IPS-15b (cell line): ENCODE results near the gene GREB1L.
"Not testable (repeated sequence)": the region's sequence is repeated elsewhere in the genome, so short reads cannot be mapped to it uniquely, and the experiment has no call there.

ENCODE experiments used
- H3K27me3 ChIP-seq: one replicate; pipeline ENCODE4 v1.6.1; 2013; ENCODE audit warnings: low read length; ENCODE audit not compliant: control insufficient read depth, insufficient read depth
- H3K36me3 ChIP-seq: one replicate; pipeline ENCODE4 v1.6.1; 2013; ENCODE audit warnings: low read length; ENCODE audit not compliant: control insufficient read depth, insufficient read depth
- H3K4me1 ChIP-seq: one replicate; pipeline ENCODE4 v1.6.1; 2013; ENCODE audit warnings: mild to moderate bottlenecking, low read length; ENCODE audit not compliant: control insufficient read depth, insufficient read depth
- H3K4me3 ChIP-seq: one replicate; pipeline ENCODE4 v1.5.1; 2013; ENCODE audit warnings: low read depth, low read length
- H3K9ac ChIP-seq: one replicate; pipeline ENCODE4 v1.6.1; 2013; ENCODE audit warnings: low read depth, mild to moderate bottlenecking, low read length
- H3K9me3 ChIP-seq: one replicate; pipeline ENCODE4 v1.6.1; 2013; ENCODE audit warnings: mild to moderate bottlenecking, low read length; ENCODE audit not compliant: control insufficient read depth, insufficient read depth

The GREB1L gene

DNA sequence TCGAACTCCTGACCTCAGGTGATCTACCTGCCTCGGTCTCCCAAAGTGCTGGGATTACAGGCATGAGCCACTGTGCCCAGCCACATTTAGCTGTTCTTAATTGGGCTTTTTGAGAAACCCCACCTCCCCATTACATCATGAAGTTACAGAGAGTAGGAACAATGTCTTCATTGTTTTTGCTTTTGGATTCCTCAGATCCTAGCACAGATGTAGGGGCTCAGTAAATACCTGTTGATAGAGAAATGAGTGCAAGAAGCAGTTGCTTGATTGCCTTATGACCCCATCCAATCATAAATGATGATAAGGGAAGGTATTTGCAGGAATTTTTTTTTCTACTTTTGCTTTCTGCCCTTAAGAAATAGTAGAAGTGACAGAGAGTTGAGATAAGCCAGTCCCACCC lies 25.4 kb downstream of the GREB1L start:
- Histone ChIP-seq H3K9me3 (no peaks in the 10 kb centered on the region), H3K9ac (no peak overlapping the region), H3K27me3 (no peaks in the 10 kb centered on the region), H3K36me3 (no peaks in the 10 kb centered on the region), H3K4me1 (peaks cover 26% of the 10 kb centered on the region), H3K4me3 (no peak overlapping the region)

DNA sequence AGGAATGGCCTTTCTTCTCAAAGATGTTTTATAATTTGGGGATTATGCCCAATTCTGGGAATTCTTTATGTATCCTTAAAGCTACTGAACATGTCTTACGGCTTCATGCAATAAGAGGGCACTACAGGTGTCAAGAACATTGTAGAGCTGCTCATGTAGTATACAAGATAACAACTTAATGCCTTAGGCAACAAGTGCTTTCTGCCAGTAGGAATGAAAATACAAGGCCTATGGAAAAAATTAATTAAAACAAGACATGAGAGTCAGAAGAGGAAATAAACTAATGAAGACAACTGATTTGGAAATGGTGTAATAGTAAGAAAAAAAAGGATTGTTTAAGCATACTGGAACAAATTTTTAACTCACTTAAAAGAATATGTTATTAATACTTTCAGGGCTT lies 27.3 kb downstream of the GREB1L start:
- Histone ChIP-seq H3K4me1 (peaks cover 9% of the 10 kb centered on the region), H3K36me3 (no peaks in the 10 kb centered on the region), H3K27me3 (no peaks in the 10 kb centered on the region), H3K9me3 (no peaks in the 10 kb centered on the region), H3K4me3 (no peak overlapping the region), H3K9ac (no peak overlapping the region)

DNA sequence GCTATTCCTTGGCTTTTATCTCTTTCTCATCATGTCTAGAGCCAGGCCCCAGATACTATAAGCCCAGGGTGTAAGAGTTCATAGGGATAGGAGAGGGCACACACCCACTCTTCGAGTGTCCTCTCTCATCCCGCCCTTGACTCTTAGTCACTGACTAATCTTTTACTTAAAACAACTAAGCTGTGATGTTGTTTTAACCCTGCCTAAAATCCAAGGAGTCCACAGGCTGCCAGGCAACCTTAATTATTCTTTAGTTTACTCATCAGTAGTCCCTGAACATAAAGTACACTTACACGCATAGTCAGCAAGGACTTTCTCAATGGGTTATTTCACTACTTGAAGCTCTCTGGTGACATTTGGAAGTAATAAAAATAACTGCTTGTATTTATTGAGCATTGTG lies 28.4 kb downstream of the GREB1L start:
- Histone ChIP-seq H3K4me1 (peaks cover 3% of the 10 kb centered on the region), H3K9me3 (no peaks in the 10 kb centered on the region), H3K27me3 (no peaks in the 10 kb centered on the region), H3K36me3 (no peaks in the 10 kb centered on the region), H3K4me3 (no peak overlapping the region), H3K9ac (no peak overlapping the region)

DNA sequence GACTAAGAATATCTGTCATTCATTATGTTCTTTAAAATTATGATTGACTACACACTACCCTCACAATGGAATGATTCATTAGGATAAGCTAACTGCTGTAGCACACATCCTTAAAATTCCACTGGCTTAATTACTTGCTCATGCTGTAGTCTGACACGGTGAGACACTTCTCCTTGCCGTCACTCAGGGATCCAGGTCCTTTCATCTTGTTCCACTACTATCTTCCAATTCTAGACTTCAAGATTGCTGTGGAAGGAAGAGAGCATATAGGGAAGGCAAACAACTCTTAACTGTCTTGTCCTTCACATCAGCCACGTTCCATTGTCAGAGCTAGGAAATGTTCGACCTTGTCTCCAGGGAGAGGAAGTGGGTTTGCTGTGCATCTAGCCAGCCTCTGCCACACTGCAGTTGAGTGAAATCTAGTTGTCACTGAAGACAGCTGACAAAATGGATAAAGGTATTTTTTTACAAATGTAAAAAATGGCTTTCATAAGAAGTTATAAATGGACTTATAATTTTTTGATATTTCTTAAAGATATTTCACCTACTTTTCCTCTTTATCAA lies 30.1 kb downstream of the GREB1L start:
- Histone ChIP-seq H3K27me3 (no peaks in the 10 kb centered on the region), H3K36me3 (no peaks in the 10 kb centered on the region), H3K4me3 (no peak overlapping the region), H3K9ac (no peak overlapping the region), H3K4me1 (no peaks in the 10 kb centered on the region), H3K9me3 (no peaks in the 10 kb centered on the region)

DNA sequence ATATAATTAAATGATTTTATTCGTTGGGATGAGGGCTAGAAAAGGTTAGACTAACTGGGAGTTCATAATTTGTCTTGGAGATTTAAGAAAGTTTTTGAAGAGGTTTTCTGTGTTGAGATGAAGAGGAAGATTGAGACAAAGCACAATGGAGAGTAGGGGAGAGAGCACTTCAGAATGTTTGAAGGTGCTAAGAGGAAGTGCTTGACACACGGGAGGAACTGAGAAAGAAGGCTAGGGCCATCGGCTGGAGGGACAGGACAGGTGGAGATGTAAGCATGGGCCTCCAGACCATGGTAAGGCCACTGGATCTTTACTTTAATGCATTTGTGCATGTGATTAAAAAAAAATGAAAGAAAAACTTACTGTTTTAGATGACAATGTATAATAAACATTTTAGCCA lies 31.5 kb downstream of the GREB1L start:
- H3K27me3 ChIP-seq: no peaks in the 10 kb centered on the region
- no peak overlapping the region for H3K4me3 ChIP-seq
- H3K9ac ChIP-seq: no peak overlapping the region
- no peaks in the 10 kb centered on the region for H3K4me1 ChIP-seq
- H3K36me3 ChIP-seq: no peaks in the 10 kb centered on the region
- no peaks in the 10 kb centered on the region for H3K9me3 ChIP-seq

DNA sequence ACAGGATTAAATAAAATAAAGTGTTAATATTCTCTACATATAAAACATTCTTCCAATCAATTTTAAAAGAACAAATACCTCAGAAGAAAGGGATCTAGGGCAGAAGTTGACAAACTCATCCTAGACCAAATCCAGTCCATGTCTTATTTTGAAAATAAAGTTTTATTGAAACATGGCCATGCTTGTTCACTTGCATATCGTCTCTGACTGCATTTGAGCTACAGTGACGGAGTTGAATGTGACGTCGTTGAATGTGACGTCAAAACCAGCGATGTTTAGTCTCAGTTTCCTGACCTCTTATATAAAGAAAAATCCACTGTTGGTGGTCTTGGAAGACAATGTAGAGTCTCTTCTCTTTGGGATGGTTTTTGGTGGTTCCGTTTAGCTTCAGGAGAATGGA lies 33.6 kb downstream of the GREB1L start:
- Histone ChIP-seq H3K9ac (no peak overlapping the region), H3K9me3 (no peaks in the 10 kb centered on the region), H3K27me3 (no peaks in the 10 kb centered on the region), H3K4me3 (no peak overlapping the region), H3K36me3 (no peaks in the 10 kb centered on the region), H3K4me1 (no peaks in the 10 kb centered on the region)

DNA sequence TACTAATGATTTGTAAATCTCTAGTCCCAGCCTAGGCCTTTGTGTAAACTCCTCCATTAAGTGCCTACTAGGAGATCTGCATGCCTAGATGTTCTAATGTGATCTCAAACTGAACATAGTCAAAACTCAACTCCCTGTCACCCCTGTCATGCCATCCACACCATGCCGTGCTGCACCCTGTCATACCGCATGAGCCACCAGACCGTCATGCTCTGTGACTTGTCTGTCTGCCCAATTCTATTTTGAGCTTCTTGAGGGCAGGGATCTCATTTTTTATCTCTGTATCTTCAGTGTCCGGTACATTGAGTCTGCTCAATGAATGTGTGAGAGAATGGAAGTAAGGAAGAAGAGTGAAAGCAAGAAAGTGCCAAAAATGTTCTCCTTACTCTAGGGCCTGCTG lies 35.5 kb downstream of the GREB1L start:
- no peaks in the 10 kb centered on the region for H3K9me3 ChIP-seq
- H3K4me3 ChIP-seq: no peak overlapping the region
- H3K36me3 ChIP-seq: no peaks in the 10 kb centered on the region
- H3K9ac ChIP-seq: no peak overlapping the region
- no peaks in the 10 kb centered on the region for H3K4me1 ChIP-seq
- H3K27me3 ChIP-seq: no peaks in the 10 kb centered on the region

DNA sequence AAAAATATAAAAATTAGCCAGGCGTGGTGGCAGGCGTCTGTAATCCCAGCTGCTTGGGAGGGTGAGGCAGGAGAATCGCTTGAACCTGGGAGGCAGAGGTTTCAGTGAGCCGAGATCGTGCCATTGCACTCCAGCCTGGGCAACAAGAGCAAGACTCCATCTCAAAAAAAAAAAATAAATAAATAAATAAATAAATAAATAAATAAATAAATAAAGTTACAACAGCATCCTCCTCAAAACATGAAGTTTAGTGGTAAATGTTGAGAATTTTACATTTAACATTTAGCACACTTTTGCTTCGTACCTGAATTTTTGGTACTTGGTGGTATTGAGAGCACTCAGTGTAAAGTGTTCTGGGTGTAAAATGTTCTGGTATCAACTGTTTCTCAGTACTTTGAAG lies 36.2 kb downstream of the GREB1L start:
- not testable (repeated sequence) for H3K4me3 ChIP-seq, H3K9ac ChIP-seq, H3K27me3 ChIP-seq, H3K4me1 ChIP-seq, H3K9me3 ChIP-seq, H3K36me3 ChIP-seq

DNA sequence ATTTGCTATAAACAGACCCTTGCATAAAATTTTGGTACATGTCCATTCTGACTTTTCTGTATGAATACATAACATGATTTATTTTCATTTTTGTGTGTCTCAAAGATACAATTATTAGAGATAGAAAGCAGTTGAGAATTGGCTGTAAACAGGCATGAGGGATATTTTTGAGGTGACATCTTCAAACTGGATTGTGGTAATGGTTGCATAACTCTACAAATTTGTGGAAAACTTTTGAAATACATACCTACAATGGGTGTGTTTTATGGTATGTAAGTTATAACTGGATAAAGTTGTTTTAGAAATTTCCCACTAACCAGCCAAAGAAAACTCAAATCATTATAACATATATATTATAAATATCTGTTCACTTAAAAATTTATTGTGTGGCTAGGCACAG lies 39.6 kb downstream of the GREB1L start:
- no peaks in the 10 kb centered on the region for H3K9me3 ChIP-seq
- no peak overlapping the region for H3K9ac ChIP-seq
- H3K27me3 ChIP-seq: no peaks in the 10 kb centered on the region
- H3K36me3 ChIP-seq: no peaks in the 10 kb centered on the region
- H3K4me1 ChIP-seq: no peaks in the 10 kb centered on the region
- no peak overlapping the region for H3K4me3 ChIP-seq

DNA sequence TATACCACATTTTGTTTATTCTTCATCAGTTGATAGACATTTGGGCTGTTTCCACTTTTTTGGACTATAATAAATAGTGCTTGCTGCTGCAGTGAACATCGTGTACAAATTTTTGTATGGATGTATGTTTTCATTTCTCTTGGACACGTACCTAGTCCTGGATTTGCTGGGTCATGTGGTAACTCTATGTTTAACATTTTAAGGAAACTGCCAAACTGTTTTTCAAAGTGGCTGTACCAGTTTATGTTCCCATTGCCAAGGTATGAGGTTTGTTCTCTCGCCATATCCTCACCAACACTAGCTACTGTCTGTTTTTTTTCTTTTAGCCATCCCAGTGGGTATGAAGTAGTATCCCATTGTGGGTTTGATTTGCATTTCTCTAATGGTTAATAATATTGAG lies 42.5 kb downstream of the GREB1L start:
- Histone ChIP-seq H3K4me1 (no peaks in the 10 kb centered on the region), H3K36me3 (no peaks in the 10 kb centered on the region), H3K27me3 (no peaks in the 10 kb centered on the region), H3K9me3 (no peaks in the 10 kb centered on the region), H3K4me3 (no peak overlapping the region), H3K9ac (no peak overlapping the region)

DNA sequence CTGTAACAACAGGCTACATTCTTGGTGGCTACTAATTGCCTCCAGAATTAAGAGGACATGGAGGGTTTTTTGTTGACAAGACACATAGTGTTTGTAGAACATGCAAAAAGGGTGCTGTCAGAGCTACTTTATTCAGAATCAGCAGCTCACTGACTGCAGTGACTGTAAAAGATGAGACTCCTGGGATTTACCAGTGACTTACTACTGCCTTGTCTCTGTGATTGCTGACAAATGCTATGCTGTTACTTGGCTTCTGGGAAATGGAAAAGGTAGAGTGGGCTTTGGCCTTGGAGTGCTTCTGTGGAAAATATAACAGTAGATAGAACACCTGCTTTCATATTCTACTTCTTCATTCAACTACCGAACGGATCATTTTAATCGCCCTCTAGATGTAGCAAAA lies 47.8 kb downstream of the GREB1L start:
- Histone ChIP-seq H3K9ac (no peak overlapping the region), H3K9me3 (no peaks in the 10 kb centered on the region), H3K36me3 (no peaks in the 10 kb centered on the region), H3K4me3 (no peak overlapping the region), H3K4me1 (no peaks in the 10 kb centered on the region), H3K27me3 (no peaks in the 10 kb centered on the region)

DNA sequence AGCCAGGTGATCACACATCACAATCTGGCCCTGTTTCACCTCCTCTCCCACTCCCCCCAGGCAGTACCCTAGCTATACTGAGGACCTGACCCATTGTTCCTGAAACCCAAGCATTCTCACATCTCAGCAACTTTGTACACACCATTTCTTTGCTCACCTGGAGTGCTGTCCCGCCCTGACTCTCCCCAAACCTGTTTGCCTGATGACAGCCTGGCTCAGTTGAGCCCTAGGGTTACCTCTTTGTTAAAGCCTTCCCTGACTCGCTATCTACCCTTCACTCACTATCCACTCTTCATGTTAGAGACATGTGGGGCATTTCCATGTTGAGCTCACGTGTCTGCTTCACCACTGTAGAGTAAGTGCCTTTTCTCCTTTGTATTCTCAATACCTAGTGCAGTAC lies 49.1 kb downstream of the GREB1L start:
- Histone ChIP-seq H3K4me3 (no peak overlapping the region), H3K4me1 (peaks cover 6% of the 10 kb centered on the region), H3K9ac (no peak overlapping the region), H3K27me3 (no peaks in the 10 kb centered on the region), H3K9me3 (no peaks in the 10 kb centered on the region), H3K36me3 (no peaks in the 10 kb centered on the region)

DNA sequence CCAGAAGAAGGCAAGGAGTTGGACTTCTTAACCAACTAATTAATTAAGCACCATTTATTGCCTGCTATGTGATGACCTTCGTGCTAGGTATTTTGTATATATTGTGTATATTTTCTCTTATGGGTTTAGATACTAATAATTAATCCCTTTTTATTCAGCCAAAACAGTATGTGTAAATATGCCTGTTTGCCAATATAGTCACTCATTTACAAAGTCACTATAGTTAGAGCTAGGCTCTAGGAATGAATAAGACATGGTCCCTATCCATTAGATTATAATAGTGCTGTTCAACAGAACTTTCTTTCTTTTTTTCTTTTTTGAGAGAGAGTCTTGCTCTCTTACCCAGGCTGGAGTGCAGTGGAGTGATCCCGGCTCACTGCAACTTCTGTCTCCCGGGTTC lies 51.4 kb downstream of the GREB1L start:
- no peaks in the 10 kb centered on the region for H3K27me3 ChIP-seq
- no peaks in the 10 kb centered on the region for H3K9me3 ChIP-seq
- H3K4me3 ChIP-seq: no peak overlapping the region
- peaks cover 14% of the 10 kb centered on the region for H3K4me1 ChIP-seq
- H3K36me3 ChIP-seq: no peaks in the 10 kb centered on the region
- H3K9ac ChIP-seq: no peak overlapping the region
